HepG2 (cell line): ENCODE measurements around the gene VAMP8. TPM values are rescaled to one million over a fixed set of nuclear protein-coding genes. Genes with fewer than 3 reads are reported as not detected.

ENCODE experiments used
- ATF7 ChIP-seq, 2 experiments: fragments of 450-650 bp in 1 of 2; sonication (generic) in 1 of 2; formaldehyde crosslinking in 1 of 2; IDR thresholded peaks; 2 replicates each; pipeline versions ENCODE4 v1.4.0 to v1.6.1; 2016 to 2020; ENCODE audit warnings: antibody characterized with exemption in 1 of 2, mild to moderate bottlenecking in 1 of 2, missing genetic modification reagents in 1 of 2
- DZIP1 ChIP-seq: sonication (generic); formaldehyde crosslinking; IDR thresholded peaks from 2 replicates; pipeline ENCODE4 v1.5.0; 2020; ENCODE audit warnings: mild to moderate bottlenecking, missing genetic modification reagents
- GATAD1 ChIP-seq: IDR thresholded peaks from 2 replicates; pipeline ENCODE4 v1.6.1; 2016; ENCODE audit warnings: missing genetic modification reagents, missing compliant biosample characterization
- KDM1A ChIP-seq: IDR thresholded peaks from 2 replicates; pipeline ENCODE4 v1.6.1; 2016; ENCODE audit warnings: missing compliant biosample characterization
- MAZ ChIP-seq, 2 experiments: sonication (generic) in 1 of 2; formaldehyde crosslinking in 1 of 2; IDR thresholded peaks; 2 replicates each; pipeline versions ENCODE4 v1.5.0 to v1.6.1; 2012 to 2020; ENCODE audit warnings: low read depth in 2 of 2, mild to moderate bottlenecking in 2 of 2, borderline replicate concordance in 1 of 2, improper control_type of control experiment in 1 of 2, low read length in 1 of 2, missing genetic modification reagents in 1 of 2, moderate library complexity in 1 of 2
- MIXL1 ChIP-seq: IDR thresholded peaks from 2 replicates; pipeline ENCODE4 v1.6.1; 2016
- NKX3-1 ChIP-seq: sonication (generic); formaldehyde crosslinking; IDR thresholded peaks from 2 replicates; pipeline ENCODE4 v1.5.0; 2020; ENCODE audit warnings: missing genetic modification reagents
- PCBP2 ChIP-seq: fragments of 200-400 bp; formaldehyde crosslinking; optimal IDR thresholded peaks from 2 replicates; pipeline ENCODE3; 2018; ENCODE audit warnings: low read length, low read depth; ENCODE audit not compliant: poor library complexity, severe bottlenecking
- PITX1 ChIP-seq: sonication (generic); formaldehyde crosslinking; IDR thresholded peaks from 2 replicates; pipeline ENCODE4 v1.5.1; 2020; ENCODE audit warnings: mild to moderate bottlenecking, missing genetic modification reagents
- REPIN1 ChIP-seq: sonication (generic); formaldehyde crosslinking; IDR thresholded peaks from 2 replicates; pipeline ENCODE4 v1.8.0; 2022; ENCODE audit warnings: missing genetic modification reagents, low read depth, mild to moderate bottlenecking, borderline replicate concordance
- RFX5 ChIP-seq: IDR thresholded peaks from 2 replicates; pipeline ENCODE4 v1.6.1; 2011; ENCODE audit warnings: low read depth, low read length, improper control_type of control experiment
- THRA ChIP-seq: sonication (generic); formaldehyde crosslinking; IDR thresholded peaks from 2 replicates; pipeline ENCODE4 v1.4.0; 2020; ENCODE audit warnings: missing genetic modification reagents, borderline replicate concordance
- ZKSCAN1 ChIP-seq: fragments of 150-350 bp; IDR thresholded peaks from 2 replicates; pipeline ENCODE4 v1.6.1; 2014; ENCODE audit warnings: low read length
- ZNF292 ChIP-seq: sonication (generic); formaldehyde crosslinking; IDR thresholded peaks from 2 replicates; pipeline ENCODE4 v1.8.1; 2022; ENCODE audit warnings: mild to moderate bottlenecking, low read depth, missing genetic modification reagents, borderline replicate concordance
- ZNF510 ChIP-seq: sonication (generic); formaldehyde crosslinking; IDR thresholded peaks from 2 replicates; pipeline ENCODE4 v1.4.0; 2020; ENCODE audit warnings: low read depth, mild to moderate bottlenecking, missing genetic modification reagents
- ZNF552 ChIP-seq: sonication (generic); formaldehyde crosslinking; IDR thresholded peaks from 2 replicates; pipeline ENCODE4 v1.9.0; 2022; ENCODE audit warnings: missing genetic modification reagents, mild to moderate bottlenecking, borderline replicate concordance
- ZNF782 ChIP-seq: sonication (generic); formaldehyde crosslinking; IDR thresholded peaks from 2 replicates; pipeline ENCODE4 v1.4.0; 2020; ENCODE audit warnings: missing genetic modification reagents, mild to moderate bottlenecking, borderline replicate concordance
- ZNF788 ChIP-seq: sonication (generic); formaldehyde crosslinking; IDR thresholded peaks from 2 replicates; pipeline ENCODE4 v1.5.0; 2020; ENCODE audit warnings: mild to moderate bottlenecking, missing genetic modification reagents, borderline replicate concordance
- ZNF800 ChIP-seq: sonication (generic); formaldehyde crosslinking; IDR thresholded peaks from 2 replicates; pipeline ENCODE4 v1.4.0; 2020; ENCODE audit warnings: missing genetic modification reagents
- polyA plus RNA-seq, 8 experiments: library from polyadenylated mRNA; depleted of rRNA in 3 of 8; stranded (reverse) in 7 of 8; unstranded in 1 of 8; fragments of >200 nt; fragmentation: Illumina TruSeq in 4 of 8; extraction: Trizol in 4 of 8; gene quantifications; 2 replicates each; pipeline versions ENCODE4 v1.2.1 to v1.2.3, GENCODE V29; 2011 to 2016; ENCODE audit warnings: low read depth in 4 of 8, missing spikeins in 1 of 8, mixed read lengths in 1 of 8; ENCODE audit not compliant: insufficient read depth in 1 of 8
- total RNA-seq, 5 experiments: library from RNA; depleted of rRNA; stranded (reverse); fragments of >200 nt; fragmentation: Illumina TruSeq; extraction: Trizol; gene quantifications; 2 replicates each; pipeline ENCODE4 v1.2.3, GENCODE V29; 2016; ENCODE audit warnings: low read depth in 1 of 5
- TF ChIP-seq, protein P1 (sequence below): sonication (generic); formaldehyde crosslinking; conservative IDR thresholded peaks from 2 replicates; pipeline ENCODE4 v1.8.1; 2023; ENCODE audit warnings: missing genetic modification reagents

Gene VAMP8
- total and polyA plus RNA-seq, 2 of the 13 experiments (the other 11 are each of a cell fraction or from before 2014, with no cell fraction given): 83.3 to 157 TPM

DNA sequence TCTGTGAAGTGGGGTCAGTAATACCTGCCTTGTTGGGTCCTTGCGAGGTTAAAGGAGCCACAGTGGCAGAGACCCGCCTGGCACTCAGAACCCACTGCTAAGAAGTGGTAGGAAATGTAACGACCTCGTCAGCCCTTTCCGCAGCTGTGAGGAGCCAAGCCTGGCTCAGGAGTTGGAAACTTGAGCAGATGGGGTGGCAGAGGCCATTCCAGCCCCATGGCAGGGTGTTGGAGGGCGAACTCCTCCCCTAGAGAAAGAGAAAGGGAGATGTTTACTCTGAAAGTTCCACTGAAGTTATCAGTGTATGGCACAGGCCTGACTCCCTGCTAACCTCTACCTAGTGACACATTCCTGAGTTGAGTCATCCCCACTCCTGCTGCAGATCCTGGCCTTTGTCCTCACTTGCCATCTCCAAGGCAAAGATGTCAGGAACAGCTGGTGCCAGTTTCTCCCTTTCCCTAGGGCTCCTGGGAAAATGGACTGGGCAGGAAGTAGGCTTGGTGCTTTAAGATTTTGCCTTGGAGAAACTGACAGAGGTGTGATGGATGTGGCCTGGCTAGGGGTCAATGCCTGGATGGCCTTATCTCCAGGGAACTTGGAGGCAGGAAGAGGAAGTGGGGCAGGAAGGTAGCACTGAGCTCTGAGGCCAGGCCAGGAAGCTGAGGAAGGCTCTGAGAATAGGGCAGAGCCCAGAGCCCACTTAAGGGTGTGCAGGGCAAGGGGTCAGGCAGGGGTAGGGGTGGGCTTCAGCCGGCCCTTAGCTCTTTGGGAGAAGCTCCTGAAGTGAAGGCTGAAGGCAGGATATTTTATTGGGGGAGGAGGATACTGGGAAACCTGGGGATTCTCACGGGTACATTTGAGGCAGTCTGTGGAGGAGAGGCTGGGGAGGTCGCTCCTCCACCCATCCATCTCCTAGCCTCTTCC, 7.7 kb downstream of the VAMP8 start (continued):
- TF ChIP-seq REPIN1 (peak; percentile 62; the same call in 1 of the 2 replicates), MAZ (IDR thresholded peaks at IDR 0.05; ENCODE audit: borderline replicate concordance, low read depth, low read length) (peak; percentile 46; the same call in 1 of the 2 replicates), MAZ (CRISPR knock-in tag; IDR thresholded peaks at IDR 0.05; ENCODE audit: low read depth) (no peak), NKX3-1 (CRISPR knock-in tag) (peak; percentile 7), ZNF510 (CRISPR knock-in tag) (peak; percentile 93; the same call in 1 of the 2 replicates), THRA (CRISPR knock-in tag) (peak; percentile 98), ZNF800 (CRISPR knock-in tag) (peak; percentile 83; the same call in 1 of the 2 replicates), DZIP1 (no peak), GATAD1 (peak; percentile 59), ZNF292 (CRISPR knock-in tag) (peak; percentile 88), MIXL1 (CRISPR knock-in tag) (peak; percentile 35; the same call in 1 of the 2 replicates), ZKSCAN1 (0 out of 2 replicates have a peak, but pooled peaks have one; percentile 13), ZNF552 (CRISPR knock-in tag) (0 out of 2 replicates have a peak, but pooled peaks have one; percentile 14), PITX1 (CRISPR knock-in tag) (no peak; the same call in 1 of the 2 replicates), PCBP2 (peak; percentile 27), ZNF782 (no peak), KDM1A (peak; percentile 54; the same call in 1 of the 2 replicates), ZNF788 (CRISPR knock-in tag) (no peak), ATF7 (IDR thresholded peaks at IDR 0.05) (peak; percentile 53; the same call in 1 of the 2 replicates), ATF7 (CRISPR knock-in tag; IDR thresholded peaks at IDR 0.05) (no peak), RFX5 (peak; percentile 75)
- TF ChIP-seq, protein P1, sequence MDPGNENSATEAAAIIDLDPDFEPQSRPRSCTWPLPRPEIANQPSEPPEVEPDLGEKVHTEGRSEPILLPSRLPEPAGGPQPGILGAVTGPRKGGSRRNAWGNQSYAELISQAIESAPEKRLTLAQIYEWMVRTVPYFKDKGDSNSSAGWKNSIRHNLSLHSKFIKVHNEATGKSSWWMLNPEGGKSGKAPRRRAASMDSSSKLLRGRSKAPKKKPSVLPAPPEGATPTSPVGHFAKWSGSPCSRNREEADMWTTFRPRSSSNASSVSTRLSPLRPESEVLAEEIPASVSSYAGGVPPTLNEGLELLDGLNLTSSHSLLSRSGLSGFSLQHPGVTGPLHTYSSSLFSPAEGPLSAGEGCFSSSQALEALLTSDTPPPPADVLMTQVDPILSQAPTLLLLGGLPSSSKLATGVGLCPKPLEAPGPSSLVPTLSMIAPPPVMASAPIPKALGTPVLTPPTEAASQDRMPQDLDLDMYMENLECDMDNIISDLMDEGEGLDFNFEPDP (CRISPR knock-in tag): 0 out of 2 replicates have a peak, but pooled peaks have one; percentile 17
